ENCODE results near the gene REEP5.
A peak's percentile ranks its signal among the peaks of the same experiment; 100 is the strongest.
"Not testable (repeated sequence)": the region's sequence is repeated elsewhere in the genome, so short reads cannot be mapped to it uniquely, and the experiment has no call there.

The REEP5 gene

GRCh38 chr5:112933651-112934365 is 11.8 kb upstream of the REEP5 start:
- DNase-seq (ENCODE audit: low read depth in 1 of 2, low spot score in 1 of 2) = no peak

GRCh38 chr5:112933105-112933504 is 11.1 kb upstream of the REEP5 start:
- no peak for DNase-seq (ENCODE audit: low read depth in 1 of 2, low spot score in 1 of 2)

GRCh38 chr5:112931473-112931872 is 9.4 kb upstream of the REEP5 start:
- DNase-seq (ENCODE audit: low read depth in 1 of 2, low spot score in 1 of 2) = no peak

- DNase-seq (ENCODE audit: low read depth in 1 of 2, low spot score in 1 of 2) = no peak
These were observed 8.0 kb upstream of the REEP5 start for GRCh38 chr5:112930082-112930344.

- no peak for DNase-seq (ENCODE audit: low read depth in 1 of 2, low spot score in 1 of 2)
These were observed 7.5 kb upstream of the REEP5 start for GRCh38 chr5:112929336-112930081.

GRCh38 chr5:112923988-112924387 is 2.0 kb upstream of the REEP5 start:
- DNase-seq (ENCODE audit: low read depth in 1 of 2, low spot score in 1 of 2) = no peak

GRCh38 chr5:112923148-112923917 is 1.3 kb upstream of the REEP5 start:
- no peak for DNase-seq (ENCODE audit: low read depth in 1 of 2, low spot score in 1 of 2)

GRCh38 chr5:112921026-112921832 is 798 bp downstream of the REEP5 start:
- peak; percentile 30 to 41 for DNase-seq (ENCODE audit: low read depth in 1 of 2, low spot score in 1 of 2)

GRCh38 chr5:112919972-112920371 is 2.1 kb downstream of the REEP5 start:
- DNase-seq (ENCODE audit: low read depth in 1 of 2, low spot score in 1 of 2) = no peak

- DNase-seq (ENCODE audit: low read depth in 1 of 2, low spot score in 1 of 2) = no peak
These were observed 3.3 kb downstream of the REEP5 start for GRCh38 chr5:112918679-112919078.

- no peak for DNase-seq (ENCODE audit: low read depth in 1 of 2, low spot score in 1 of 2)
These were observed 3.9 kb downstream of the REEP5 start for GRCh38 chr5:112918136-112918535.

- DNase-seq (ENCODE audit: low read depth in 1 of 2, low spot score in 1 of 2) = no peak
These were observed 4.5 kb downstream of the REEP5 start for GRCh38 chr5:112917453-112917995.

GRCh38 chr5:112915831-112916230 is 6.2 kb downstream of the REEP5 start:
- no peak for DNase-seq (ENCODE audit: low read depth in 1 of 2, low spot score in 1 of 2)

- DNase-seq (ENCODE audit: low read depth in 1 of 2, low spot score in 1 of 2) = no peak
These were observed 7.4 kb downstream of the REEP5 start for GRCh38 chr5:112914584-112914983.

- DNase-seq (ENCODE audit: low read depth in 1 of 2, low spot score in 1 of 2) = no peak
These were observed 11.5 kb downstream of the REEP5 start for GRCh38 chr5:112910529-112910928.

- no peak for DNase-seq (ENCODE audit: low read depth in 1 of 2, low spot score in 1 of 2)
These were observed 13.2 kb downstream of the REEP5 start for GRCh38 chr5:112908854-112909253.

GRCh38 chr5:112907166-112907631 is 14.8 kb downstream of the REEP5 start:
- DNase-seq (ENCODE audit: low read depth in 1 of 2, low spot score in 1 of 2) = no peak

- no peak for DNase-seq (ENCODE audit: low read depth in 1 of 2, low spot score in 1 of 2)
These were observed 15.4 kb downstream of the REEP5 start for GRCh38 chr5:112906637-112907036.

GRCh38 chr5:112904996-112905395 is 17.0 kb downstream of the REEP5 start:
- not testable (repeated sequence) for DNase-seq (ENCODE audit: low read depth in 1 of 2, low spot score in 1 of 2)

GRCh38 chr5:112902561-112902960 is 19.5 kb downstream of the REEP5 start:
- no peak for DNase-seq (ENCODE audit: low read depth in 1 of 2, low spot score in 1 of 2)

GRCh38 chr5:112895682-112896081 is 26.3 kb downstream of the REEP5 start:
- DNase-seq (ENCODE audit: low read depth in 1 of 2, low spot score in 1 of 2) = no peak

Measured in activated CD4-positive, alpha-beta T cell treated with anti-CD3 and anti-CD28 coated beads, Interleukin-2, amount 50 U/mL, for 24 hours (primary cell).